Right renal pelvis (tissue), 4 donors: ENCODE results near the gene CYP24A1. TPM values are rescaled to one million over a fixed set of nuclear protein-coding genes. Genes with fewer than 3 reads are reported as not detected.

Experiments
- DNase-seq, 4 donors: peaks; one replicate each; pipeline ENCODE4 v3.0.0-alpha.2; 2013; ENCODE audit warnings: low read depth in 4 of 4, low spot score in 3 of 4, missing footprints in 1 of 4
- polyA plus RNA-seq, 4 donors: library from polyadenylated mRNA; unstranded; fragments of 120-200 nt; gene quantifications; one replicate each; pipeline ENCODE4 v1.2.1, GENCODE V29; 2013; ENCODE audit not compliant: insufficient read length in 4 of 4

Gene CYP24A1
- polyA plus RNA-seq, 4 donors = 1.2 to 4.2 (median 2.8) TPM

GRCh38 chr20:54158856-54159418, 14.8 kb downstream of the CYP24A1 start:
- no peak for DNase-seq

DNA sequence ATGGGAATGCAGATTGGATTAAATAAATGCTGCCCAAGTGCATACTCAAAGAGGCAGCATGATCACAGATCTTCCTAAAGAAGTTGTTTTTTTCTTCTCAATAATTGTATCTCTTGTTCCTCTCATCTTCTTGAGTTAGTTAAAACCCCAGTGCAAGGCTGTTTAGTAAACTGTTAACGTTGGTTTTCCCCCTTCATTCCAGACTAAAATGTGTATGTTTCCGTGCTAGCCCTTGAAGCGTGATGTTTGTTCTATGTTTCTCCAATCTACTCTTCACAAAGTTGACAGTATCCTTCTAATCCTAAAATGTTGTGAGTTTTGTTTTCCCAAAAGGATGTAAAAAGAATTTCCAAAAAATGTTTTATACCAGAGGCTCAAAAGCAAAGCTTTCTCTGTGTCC, 15.6 kb downstream of the CYP24A1 start:
- no peak for DNase-seq

DNA sequence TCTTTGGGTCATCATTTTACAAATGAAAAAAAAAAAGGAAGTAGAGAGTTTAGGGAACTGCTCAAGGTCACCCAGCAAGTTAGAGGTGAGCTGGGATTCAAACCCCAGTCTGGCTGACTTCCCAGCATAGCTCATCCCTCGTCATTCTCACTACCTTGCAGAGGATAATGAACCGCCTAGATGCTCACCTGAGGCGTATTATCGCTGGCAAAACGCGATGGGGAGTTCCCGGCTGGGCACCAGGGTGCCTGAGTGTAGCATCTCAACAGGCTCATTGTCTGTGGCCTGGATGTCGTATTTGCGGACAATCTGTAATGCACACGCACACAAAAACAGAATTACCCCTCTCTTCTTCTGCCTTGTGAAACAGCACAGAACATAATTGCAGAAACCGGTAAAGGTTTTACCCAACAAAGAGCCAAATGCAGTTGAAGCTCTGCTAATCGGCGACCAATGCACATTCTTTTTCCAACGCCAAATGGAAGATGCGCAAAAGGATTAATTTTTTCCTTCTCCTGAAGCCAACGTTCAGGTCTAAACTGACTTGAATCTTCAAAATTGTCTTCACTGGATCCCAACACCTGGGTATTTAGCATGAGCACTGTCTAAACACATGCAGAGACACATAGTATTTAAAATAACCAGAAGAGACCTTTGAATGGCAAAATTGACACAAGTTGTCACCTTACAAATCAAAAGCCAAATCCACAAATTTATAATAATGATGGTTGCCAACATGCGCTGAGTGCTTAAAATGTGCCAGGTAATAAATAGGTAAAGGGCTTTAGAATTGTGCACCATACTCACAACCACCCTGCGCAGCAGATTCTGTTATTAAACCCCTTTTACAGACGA, 16.6 kb downstream of the CYP24A1 start:
- no peak for DNase-seq

- no peak for DNase-seq
Measured at GRCh38 chr20:54156522-54156921, 17.3 kb downstream of the CYP24A1 start.

- DNase-seq = no peak
Measured at GRCh38 chr20:54155736-54156317, 18.0 kb downstream of the CYP24A1 start.

- no peak for DNase-seq
Measured at GRCh38 chr20:54154439-54154838, 19.3 kb downstream of the CYP24A1 start.

DNA sequence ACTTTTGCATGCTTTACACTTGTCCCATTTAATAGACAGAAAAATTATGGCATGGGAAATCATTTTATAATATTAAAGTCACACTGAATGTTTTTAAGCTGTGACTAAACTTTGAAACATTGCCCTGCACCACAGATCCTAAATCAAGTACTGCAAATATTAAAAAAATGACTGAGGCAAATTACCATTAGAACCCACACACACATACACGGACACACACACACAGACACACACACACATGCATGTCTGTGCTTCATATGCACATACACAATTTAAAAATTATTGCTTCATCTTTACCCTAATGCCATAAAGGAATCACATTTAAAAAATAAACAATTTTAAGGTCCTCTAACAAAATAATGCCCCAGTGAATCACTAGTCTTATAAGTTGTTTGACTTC, 19.9 kb downstream of the CYP24A1 start:
- no peak for DNase-seq

- no peak for DNase-seq
Measured at GRCh38 chr20:54153041-54153327, 20.8 kb downstream of the CYP24A1 start.

DNA sequence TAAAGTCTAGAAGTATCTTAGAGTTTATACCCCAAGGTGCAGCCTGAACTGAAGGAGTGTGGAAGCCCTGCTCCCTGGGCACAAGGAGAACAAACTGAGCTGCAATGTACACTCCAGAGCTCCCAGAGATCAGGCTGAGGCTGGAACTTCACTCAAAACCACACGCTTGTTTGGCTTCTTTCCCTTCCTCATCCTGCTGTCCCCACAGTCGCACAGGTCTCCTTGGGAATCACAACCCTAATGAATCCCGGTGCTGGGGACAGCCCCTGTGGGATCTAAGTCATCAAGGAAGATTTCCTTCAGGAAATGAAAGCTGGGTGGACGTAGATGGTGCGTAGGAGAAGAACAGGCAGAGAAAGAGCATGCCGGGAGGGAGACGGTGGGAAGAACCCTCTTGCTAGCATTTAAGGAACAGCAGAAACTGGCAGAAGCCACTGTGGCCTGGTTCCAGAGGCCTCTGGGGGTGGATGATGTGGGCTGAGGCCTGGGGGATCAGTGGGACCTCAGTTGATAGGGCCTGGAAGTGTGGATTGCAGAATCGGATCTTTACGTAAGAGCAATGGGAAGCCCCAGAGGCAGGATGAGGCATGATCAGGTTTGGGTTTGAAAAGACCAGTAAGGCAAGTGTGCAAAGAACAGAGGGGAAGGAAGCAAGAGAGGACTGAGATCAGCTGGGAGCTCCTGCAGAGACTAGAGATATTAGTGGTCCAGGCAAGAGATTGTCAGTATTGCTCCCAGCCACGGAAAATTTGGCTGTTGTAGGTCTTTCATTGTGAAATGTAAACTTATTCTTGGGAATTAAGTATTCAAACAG, 21.4 kb downstream of the CYP24A1 start:
- no peak for DNase-seq

DNA sequence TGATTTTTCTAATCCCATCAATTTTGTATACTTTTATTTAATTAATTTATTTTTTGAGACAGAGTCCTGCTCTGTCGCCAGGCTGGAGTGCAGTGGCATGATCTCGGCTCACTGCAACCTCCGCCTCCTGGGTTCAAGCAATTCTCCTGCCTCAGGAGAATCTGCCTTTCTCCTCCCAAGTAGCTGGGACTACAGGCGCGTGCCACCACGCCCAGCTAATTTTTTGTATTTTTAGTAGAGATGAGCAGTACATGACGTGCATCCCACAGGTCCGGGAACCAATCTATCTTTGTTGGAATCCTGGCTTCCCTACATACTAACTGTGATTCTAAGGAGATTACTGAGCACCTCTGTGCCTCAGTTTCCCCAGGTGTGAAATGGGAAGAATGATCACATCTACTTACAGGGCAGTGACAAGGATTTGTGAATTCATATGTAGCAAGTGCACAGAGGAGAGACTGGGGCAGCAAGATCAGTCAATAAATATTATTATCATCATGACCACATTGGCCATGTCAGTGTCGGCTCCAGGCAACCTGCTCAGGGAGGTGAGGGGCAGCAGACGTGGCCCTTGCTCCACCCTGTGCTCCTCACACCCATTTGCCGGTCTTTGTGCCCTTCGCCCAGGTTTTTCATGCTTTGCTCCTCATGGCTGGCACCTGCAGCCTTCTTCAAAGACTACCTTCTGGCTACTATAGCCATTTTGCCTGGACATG, 22.1 kb downstream of the CYP24A1 start:
- no peak for DNase-seq

- DNase-seq = no peak
Measured at GRCh38 chr20:54151075-54151439, 22.7 kb downstream of the CYP24A1 start.

DNA sequence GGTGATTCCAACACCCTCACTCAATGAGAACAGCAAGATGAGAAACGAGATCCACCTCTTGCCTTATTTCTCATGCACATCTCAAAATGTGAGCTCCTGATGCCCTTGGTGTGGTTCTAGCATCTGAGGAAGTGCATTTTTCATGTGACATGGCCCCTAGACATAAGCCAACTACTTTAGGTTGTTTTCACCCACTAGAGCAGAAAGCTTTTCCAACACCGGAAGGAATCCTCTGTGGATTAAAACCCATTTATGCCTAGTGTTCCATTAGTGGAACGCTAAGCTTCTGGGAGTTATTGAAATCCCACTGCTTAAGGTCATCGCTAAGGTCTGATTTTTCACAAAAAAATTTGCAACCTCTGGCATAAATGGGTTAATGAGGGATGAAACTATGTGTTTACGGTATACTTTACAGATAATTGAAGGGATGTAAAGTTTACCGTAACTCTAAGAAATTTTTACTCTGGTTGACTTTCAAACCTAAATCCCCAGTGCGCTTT, 24.0 kb downstream of the CYP24A1 start:
- no peak for DNase-seq

DNA sequence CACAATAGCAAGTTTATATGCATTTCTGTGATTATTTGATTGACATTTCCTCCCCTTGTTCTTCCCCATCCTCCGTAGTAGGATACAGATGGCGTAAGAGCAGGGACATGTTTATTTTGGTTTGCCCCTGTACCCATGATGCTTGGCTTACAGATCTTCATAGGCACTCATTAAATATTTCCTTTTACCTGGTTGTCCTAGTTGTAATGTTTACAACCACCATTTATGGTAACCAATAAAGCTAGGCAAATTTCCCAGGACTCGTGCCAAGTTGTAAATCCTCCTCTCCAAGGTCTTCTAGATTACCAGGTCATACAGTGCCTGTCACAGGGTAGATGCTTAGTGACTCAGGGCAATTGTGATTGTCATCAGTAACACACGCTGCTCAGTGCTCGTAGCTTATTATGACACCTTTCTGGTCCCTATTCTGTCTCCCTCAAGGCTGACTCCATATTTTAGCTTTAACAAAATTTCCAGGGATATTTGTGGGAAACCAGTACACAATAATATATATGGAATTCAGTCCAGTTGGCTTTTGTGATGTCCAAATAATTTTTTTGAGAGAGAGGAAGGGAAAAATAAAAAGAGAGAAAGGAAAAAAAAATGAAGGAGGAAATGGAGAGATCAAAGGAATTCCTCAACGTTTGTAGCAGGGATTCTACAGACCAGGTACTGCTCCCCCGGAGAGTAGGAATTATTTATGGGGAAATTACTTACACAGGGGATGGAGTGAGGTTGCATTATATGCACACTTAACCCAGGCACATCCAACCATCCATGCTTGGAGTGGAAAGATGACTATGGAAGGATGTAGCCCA, 24.6 kb downstream of the CYP24A1 start:
- DNase-seq = no peak

GRCh38 chr20:54146672-54147071, 27.1 kb downstream of the CYP24A1 start:
- DNase-seq = no peak

GRCh38 chr20:54144847-54145414, 28.9 kb downstream of the CYP24A1 start:
- no peak for DNase-seq

DNA sequence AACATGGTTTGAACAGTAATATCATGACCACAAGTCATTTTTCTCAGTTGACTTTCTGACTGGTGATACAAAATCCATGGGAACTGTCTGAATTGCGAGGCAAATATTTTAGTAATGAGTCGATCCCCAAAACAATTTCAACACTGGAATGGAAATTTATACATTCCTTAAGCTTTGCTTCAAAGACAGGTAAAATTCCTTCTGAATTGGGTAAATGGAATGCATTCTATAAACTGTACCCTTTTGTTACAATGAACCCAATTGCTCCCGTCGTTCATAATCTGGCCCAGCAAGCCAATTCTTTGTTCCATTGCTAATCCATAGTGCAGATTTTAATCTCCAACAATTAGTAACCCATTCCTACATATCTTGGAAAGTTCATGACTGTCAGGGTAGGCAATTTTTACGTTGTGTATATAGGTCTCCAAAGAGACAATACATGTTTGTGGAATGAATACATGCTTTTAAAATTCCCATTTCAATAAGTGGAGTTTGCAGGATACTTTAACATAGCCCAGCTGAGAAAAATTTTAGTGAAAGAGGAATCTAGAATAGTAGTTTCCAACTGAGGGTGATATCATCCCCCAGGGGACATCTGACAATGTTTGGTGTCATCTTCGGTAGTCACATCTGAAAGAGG, 32.7 kb downstream of the CYP24A1 start:
- DNase-seq = no peak

GRCh38 chr20:54140486-54140885, 33.3 kb downstream of the CYP24A1 start:
- DNase-seq = no peak

GRCh38 chr20:54140067-54140466, 33.7 kb downstream of the CYP24A1 start:
- DNase-seq = no peak

- no peak for DNase-seq
Measured at GRCh38 chr20:54139188-54139587, 34.6 kb downstream of the CYP24A1 start.
